EH (cell line): ENCODE measurements around the gene ZNF546.

ENCODE experiments used
- DNase-seq: peaks from one replicate; pipeline ENCODE4 v3.0.0-alpha.2; 2015; ENCODE audit warnings: low read depth

ZNF546 gene

DNA sequence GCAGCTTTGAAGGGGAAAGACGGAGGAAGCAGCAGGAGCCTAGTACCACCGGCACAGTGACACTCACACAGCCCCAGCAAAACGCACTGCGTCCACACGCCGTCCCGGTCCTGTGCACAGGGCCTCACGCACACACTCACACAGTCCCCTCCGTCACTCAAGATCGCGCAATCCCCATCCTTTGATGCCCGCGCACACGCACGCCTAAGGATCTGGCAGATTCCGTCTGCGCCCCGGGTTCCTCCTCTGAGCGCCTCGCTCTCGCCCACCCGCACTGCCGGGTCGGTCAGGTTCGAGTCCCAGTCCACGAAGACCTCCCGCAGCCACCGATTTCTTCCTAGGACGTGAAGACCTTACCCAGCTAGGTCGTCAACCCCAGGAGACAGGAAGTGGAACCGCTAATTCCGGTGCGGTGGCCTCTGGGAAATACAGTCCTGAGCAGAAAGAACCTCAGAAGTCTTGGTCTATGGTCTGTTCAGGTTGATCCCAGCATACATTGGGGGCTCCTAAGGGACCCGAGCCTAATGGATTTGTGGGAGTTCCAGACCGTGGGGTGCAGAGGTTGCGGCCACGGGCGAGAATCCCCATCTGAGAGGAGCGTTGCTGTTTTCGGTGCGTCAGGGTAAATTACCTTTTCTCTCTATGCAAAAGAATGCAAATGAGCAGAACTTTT is 59.1 kb downstream of the ZNF546 start, which contains the start of gene ZNF780B:
Gene ZNF780B (minus strand): TSS at position 400 of the 673 bp plus-strand sequence. CDS start 5,899 bp downstream, outside the sequence.
- DNase-seq: peak; percentile 64

DNA sequence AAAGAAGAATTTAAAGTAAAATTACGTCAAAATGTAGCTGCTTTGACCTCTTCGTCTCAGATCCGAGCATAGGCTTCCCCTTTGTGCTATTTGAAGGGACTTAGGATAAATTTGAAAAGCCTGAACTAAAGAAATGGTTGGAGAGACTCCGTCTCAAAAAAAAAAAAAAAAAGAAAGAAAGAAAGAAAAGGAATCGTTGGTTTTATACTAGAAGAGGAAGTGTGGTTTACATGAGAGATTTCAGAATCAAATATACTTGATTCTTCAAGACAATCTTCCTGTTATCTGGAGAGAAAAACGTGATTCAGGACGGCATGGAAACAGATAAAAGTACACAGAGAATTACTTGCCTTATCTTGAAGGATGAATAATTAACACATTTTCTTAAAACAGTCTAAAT is 59.6 kb downstream of the ZNF546 start:
- DNase-seq: no peak

- DNase-seq: no peak
These were observed 60.3 kb downstream of the ZNF546 start for GRCh38 chr19:40057166-40057565.

DNA sequence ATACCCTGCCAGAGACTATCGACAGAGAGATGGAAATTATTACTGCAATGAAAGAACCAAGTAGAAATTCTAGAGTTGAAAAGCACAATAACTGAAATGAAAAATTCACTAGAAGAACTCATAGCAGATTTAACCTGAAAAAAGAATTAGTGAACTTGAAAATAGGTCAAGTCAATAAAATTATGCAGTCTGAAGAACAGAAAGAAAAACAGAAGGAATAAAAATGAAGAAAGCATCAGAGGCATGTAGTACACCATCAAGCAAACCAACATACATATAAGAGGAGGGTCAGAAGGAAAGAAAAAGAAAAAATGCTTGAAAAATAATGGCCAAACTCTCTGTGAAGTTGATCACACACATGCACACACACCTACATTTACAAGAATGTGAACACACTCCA is 62.8 kb downstream of the ZNF546 start:
- DNase-seq: no peak

- DNase-seq: no peak
These were observed 73.2 kb downstream of the ZNF546 start for GRCh38 chr19:40070058-40070457.
